MCF 10A (cell line): Measurements from ENCODE around the gene C6orf120. TPM values are rescaled to one million over a fixed set of nuclear protein-coding genes. Genes with fewer than 3 reads are reported as not detected.

Experiments
- BruUV-seq: library from RNA; stranded (reverse); fragments of 400-500 nt; replicated peaks from 2 replicates; lab custom pipeline; 2021; lab: Mats Ljungman, UMichigan
- CTCF ChIA-PET: fragments of 300-600 bp; sonication (Branson Sonifier 250); formaldehyde crosslinking; extraction: SDS; loops from one replicate; lab custom pipeline; 2021; ENCODE audit warnings: antibody characterized with exemption, inconsistent platforms; lab: Yijun Ruan, JAX
- POLR2A ChIA-PET: fragments of 300-600, 350-650 bp; sonication (Branson Sonifier 250); formaldehyde crosslinking; extraction: SDS; loops from one replicate; lab custom pipeline; 2020; ENCODE audit warnings: antibody characterized with exemption, inconsistent platforms; lab: Yijun Ruan, JAX
- DNase-seq: peaks from one replicate; pipeline ENCODE4 v3.0.0-alpha.2; 2018; ENCODE audit not compliant: unreplicated experiment
- H3K27ac Mint-ChIP-seq: one replicate; pipeline ENCODE4 v1.8.0; 2022; ENCODE audit warnings: mild to moderate bottlenecking, low read depth, mixed read lengths; ENCODE audit not compliant: unreplicated experiment
- H3K27me3 Mint-ChIP-seq: one replicate; pipeline ENCODE4 v1.8.0; 2022; ENCODE audit warnings: mixed read lengths; ENCODE audit not compliant: insufficient read depth, unreplicated experiment
- H3K36me3 Mint-ChIP-seq: one replicate; pipeline ENCODE4 v1.8.0; 2022; ENCODE audit warnings: mild to moderate bottlenecking, moderate library complexity, mixed read lengths; ENCODE audit not compliant: insufficient read depth, unreplicated experiment
- H3K4me1 Mint-ChIP-seq: one replicate; pipeline ENCODE4 v1.8.0; 2022; ENCODE audit warnings: mixed read lengths; ENCODE audit not compliant: insufficient read depth, unreplicated experiment
- H3K4me3 Mint-ChIP-seq: one replicate; pipeline ENCODE4 v1.8.0; 2022; ENCODE audit warnings: mild to moderate bottlenecking, moderate library complexity, mixed read lengths; ENCODE audit not compliant: unreplicated experiment
- H3K9me3 Mint-ChIP-seq: one replicate; pipeline ENCODE4 v1.8.0; 2022; ENCODE audit warnings: mixed read lengths; ENCODE audit not compliant: unreplicated experiment
- intact Hi-C: fragments of 100-400 bp; cut with micrococcal nuclease; formaldehyde crosslinking; loops from 2 replicates; pipeline ENCODE4 v1.14.1; 2022
- total RNA-seq: library from RNA; stranded (reverse); gene quantifications from 2 replicates; pipeline ENCODE4 v1.2.3, GENCODE V29; 2022
- TF ChIP-seq, protein P1 (sequence below): fragments of 200-600 bp; IDR thresholded peaks from one replicate; pipeline ENCODE4 v1.8.0; 2022; ENCODE audit warnings: antibody characterized with exemption, mild to moderate bottlenecking; ENCODE audit not compliant: unreplicated experiment

Gene C6orf120
- total RNA-seq, 1 experiment from 2014 or later: 25.3 TPM

DNA sequence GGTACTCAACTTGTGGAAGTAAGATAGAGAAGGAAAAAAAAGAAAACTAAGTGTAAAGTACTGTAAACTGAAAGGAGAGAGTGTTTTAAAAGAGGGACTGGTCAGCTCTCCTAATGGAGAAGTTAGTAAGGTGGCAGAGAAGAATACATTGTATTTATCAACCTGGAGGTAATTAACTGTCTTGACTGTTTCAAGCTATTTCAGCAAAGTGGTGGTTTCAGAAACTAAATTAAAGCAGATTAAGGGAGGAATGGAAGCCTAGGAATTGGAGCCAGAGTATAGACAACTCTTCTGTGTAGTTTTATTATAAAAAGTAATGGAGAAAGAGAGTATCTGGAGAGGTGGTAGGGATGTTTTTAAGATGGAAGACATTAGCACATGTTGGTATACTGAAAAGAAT lies 25.0 kb downstream of the C6orf120 start:
- no peak overlapping the region for H3K4me3 Mint-ChIP-seq
- H3K27ac Mint-ChIP-seq: no peak overlapping the region
- ChIA-PET POLR2A (interaction anchor here (0.9 kb wide), 1 partner anchor 25 kb away, joined by 3 read pairs; the partner anchor contains the start of genes C6orf120 and WDR27), CTCF (interaction anchor here (0.6 to 0.7 kb wide), 2 partner anchors 25 to 804 kb away, joined by 3 to 8 read pairs; partner anchors contain the start of genes C6orf120 and WDR27)
- no peak for DNase-seq
- intact Hi-C loops: no loop called here
- no peaks in the 10 kb centered on the region for H3K27me3 Mint-ChIP-seq
- H3K9me3 Mint-ChIP-seq: no peaks in the 10 kb centered on the region
- no peaks in the 10 kb centered on the region for H3K36me3 Mint-ChIP-seq
- BruUV-seq: no TSS peak
- peaks cover 5% of the 10 kb centered on the region for H3K4me1 Mint-ChIP-seq
- TF ChIP-seq, protein P1, sequence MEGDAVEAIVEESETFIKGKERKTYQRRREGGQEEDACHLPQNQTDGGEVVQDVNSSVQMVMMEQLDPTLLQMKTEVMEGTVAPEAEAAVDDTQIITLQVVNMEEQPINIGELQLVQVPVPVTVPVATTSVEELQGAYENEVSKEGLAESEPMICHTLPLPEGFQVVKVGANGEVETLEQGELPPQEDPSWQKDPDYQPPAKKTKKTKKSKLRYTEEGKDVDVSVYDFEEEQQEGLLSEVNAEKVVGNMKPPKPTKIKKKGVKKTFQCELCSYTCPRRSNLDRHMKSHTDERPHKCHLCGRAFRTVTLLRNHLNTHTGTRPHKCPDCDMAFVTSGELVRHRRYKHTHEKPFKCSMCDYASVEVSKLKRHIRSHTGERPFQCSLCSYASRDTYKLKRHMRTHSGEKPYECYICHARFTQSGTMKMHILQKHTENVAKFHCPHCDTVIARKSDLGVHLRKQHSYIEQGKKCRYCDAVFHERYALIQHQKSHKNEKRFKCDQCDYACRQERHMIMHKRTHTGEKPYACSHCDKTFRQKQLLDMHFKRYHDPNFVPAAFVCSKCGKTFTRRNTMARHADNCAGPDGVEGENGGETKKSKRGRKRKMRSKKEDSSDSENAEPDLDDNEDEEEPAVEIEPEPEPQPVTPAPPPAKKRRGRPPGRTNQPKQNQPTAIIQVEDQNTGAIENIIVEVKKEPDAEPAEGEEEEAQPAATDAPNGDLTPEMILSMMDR: no peak

DNA sequence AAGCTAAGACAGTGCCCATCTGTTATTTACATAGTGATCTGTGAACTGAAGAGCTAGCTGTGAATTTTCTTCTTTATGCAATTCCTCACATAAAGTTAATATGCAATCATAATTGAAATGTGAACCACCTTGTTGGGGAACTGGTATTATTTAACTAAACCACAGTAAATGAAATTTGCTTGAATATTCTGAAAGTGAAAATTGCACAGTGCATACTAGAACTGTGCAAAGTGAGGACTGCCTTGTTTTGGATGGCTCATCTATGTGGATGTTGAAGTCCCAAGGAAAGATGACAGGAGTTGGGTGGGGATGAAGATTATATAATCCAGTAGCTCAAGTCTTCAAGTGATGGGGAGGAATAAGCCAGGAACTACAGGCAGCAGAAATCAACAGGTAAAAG lies 28.0 kb downstream of the C6orf120 start:
- H3K9me3 Mint-ChIP-seq: no peaks in the 10 kb centered on the region
- no peaks in the 10 kb centered on the region for H3K4me1 Mint-ChIP-seq
- intact Hi-C loops: no loop called here
- BruUV-seq: no TSS peak
- H3K4me3 Mint-ChIP-seq: no peak overlapping the region
- DNase-seq: no peak
- CTCF ChIA-PET: no interaction called here
- TF ChIP-seq, protein P1: no peak
- H3K36me3 Mint-ChIP-seq: no peaks in the 10 kb centered on the region
- POLR2A ChIA-PET: no interaction called here
- peaks cover 9% of the 10 kb centered on the region for H3K27me3 Mint-ChIP-seq
- H3K27ac Mint-ChIP-seq: no peak overlapping the region

DNA sequence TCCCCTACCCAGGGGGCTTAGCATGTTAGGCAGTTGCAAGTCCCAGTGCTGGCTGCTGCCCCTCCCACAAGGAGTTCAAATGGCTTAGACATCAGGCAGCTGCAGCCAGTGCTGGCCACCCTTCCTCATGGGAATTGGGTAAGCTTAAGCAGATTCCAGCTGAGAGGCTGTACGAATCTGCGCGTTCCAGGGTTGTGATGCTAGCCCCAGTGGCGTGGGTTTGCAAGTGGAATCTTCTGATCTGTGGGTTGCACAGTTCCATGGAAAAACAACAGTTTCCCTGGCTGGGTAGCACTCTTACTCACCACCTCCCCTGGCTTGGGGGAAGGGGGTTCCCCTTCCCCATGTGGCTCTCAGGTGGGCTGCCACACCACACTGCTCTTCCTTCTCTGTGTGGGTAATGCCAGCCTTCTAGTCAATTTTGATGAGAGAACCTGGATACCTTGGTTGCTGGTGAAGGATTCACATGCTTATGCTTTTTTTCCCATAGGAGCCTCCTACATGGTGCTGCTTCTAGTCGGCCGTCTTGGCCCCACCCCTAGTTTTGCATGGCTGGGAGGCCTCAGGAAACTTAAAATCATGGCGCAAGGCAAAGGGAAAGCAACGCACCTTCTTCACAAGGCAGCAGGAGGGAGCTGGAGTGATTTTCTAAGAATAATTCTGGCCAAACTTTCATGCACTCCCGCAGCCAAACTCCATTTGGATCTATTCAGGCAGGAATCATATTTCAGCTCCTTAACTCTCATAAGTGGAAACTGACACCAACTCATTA lies 36.5 kb downstream of the C6orf120 start:
- H3K27ac Mint-ChIP-seq: no peak overlapping the region
- no peaks in the 10 kb centered on the region for H3K36me3 Mint-ChIP-seq
- POLR2A ChIA-PET: no interaction called here
- TF ChIP-seq, protein P1: no peak
- no peaks in the 10 kb centered on the region for H3K9me3 Mint-ChIP-seq
- intact Hi-C loops: no loop called here
- CTCF ChIA-PET: no interaction called here
- no peak overlapping the region for H3K4me3 Mint-ChIP-seq
- peaks cover 31% of the 10 kb centered on the region for H3K27me3 Mint-ChIP-seq
- DNase-seq: no peak
- BruUV-seq: no TSS peak
- no peaks in the 10 kb centered on the region for H3K4me1 Mint-ChIP-seq

DNA sequence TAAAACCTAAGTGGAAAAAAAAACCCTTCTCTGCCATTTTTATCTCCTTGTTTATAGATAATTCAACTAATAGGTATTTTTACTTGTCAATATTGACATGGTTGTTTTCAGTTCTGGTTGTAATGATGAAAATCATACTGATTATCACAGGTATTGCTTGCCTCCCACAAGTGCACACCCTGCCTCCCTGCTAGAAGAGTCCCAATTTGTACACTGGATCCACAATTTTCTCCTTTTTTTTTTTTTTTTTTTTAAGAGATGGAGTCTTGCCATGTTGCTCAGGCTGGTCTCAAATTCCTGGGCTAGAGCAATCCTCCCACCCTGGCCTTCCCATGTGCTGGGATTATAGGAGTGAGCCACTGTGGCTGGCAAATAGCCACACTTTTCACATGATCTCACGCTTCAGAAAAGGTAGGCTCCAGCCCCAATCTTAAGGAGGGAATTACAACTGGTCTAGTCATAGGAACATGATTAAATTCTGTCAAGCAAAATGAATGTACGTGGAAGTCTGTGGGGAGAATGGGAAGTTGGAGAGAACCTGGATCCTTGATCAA lies 37.1 kb downstream of the C6orf120 start:
- BruUV-seq: no TSS peak
- POLR2A ChIA-PET: no interaction called here

More for the DNA sequence above, 37.1 kb downstream of the C6orf120 start:
- H3K27me3 Mint-ChIP-seq: peaks cover 31% of the 10 kb centered on the region
- no peaks in the 10 kb centered on the region for H3K4me1 Mint-ChIP-seq
- no peaks in the 10 kb centered on the region for H3K9me3 Mint-ChIP-seq
- H3K27ac Mint-ChIP-seq: no peak overlapping the region
- no peaks in the 10 kb centered on the region for H3K36me3 Mint-ChIP-seq
- TF ChIP-seq, protein P1: no peak
- H3K4me3 Mint-ChIP-seq: no peak overlapping the region
- CTCF ChIA-PET: no interaction called here
- intact Hi-C loops: no loop called here
- DNase-seq: no peak
